ENCODE results near the gene THADA.

The THADA gene

GRCh38 chr2:43246641-43247040, 349.2 kb downstream of the THADA start (continued):
- no peak for TF ChIP-seq ZNF645 (tag by site-specific recombination; IDR thresholded peaks at IDR 0.05)

GRCh38 chr2:43241558-43241957, 354.3 kb downstream of the THADA start:
- H3K4me3 ChIP-seq (ENCODE audit: low read depth, low read length), result no peak overlapping the region
- no peak for TF ChIP-seq ZFHX2 (tag by site-specific recombination; conservative IDR thresholded peaks at IDR 0.05)
- TF ChIP-seq ZNF391 (tag by site-specific recombination; IDR thresholded peaks at IDR 0.05; ENCODE audit: borderline replicate concordance, low read depth), result no peak
- TF ChIP-seq ZNF48 (tag by site-specific recombination; IDR thresholded peaks at IDR 0.05), result no peak
- no peak for TF ChIP-seq MYNN (tag by site-specific recombination; IDR thresholded peaks at IDR 0.05; ENCODE audit: borderline replicate concordance)
- no peak for TF ChIP-seq ZNF645 (tag by site-specific recombination; IDR thresholded peaks at IDR 0.05)
- no peak for TF ChIP-seq OVOL3 (tag by site-specific recombination; IDR thresholded peaks at IDR 0.05)
- no peak for TF ChIP-seq ZBTB48 (tag by site-specific recombination; IDR thresholded peaks at IDR 0.05)
- TF ChIP-seq ZNF16 (tag by site-specific recombination; IDR thresholded peaks at IDR 0.05; ENCODE audit: low read depth), result no peak
- POLR2A ChIA-PET, result no interaction called here
- no peak overlapping the region for H3K27ac ChIP-seq (ENCODE audit: extremely low read depth, low read depth, low read length)
- H3K36me3 ChIP-seq (ENCODE audit: control insufficient read depth in 2 of 2, insufficient read depth in 1 of 2, low read length in 2 of 2), result no peaks in the 10 kb centered on the region
- no peaks in the 10 kb centered on the region for H3K9me3 ChIP-seq (ENCODE audit: control insufficient read depth, insufficient read depth, low read depth, low read length)
- no peaks in the 10 kb centered on the region for H3K4me1 ChIP-seq (ENCODE audit: control insufficient read depth, insufficient read depth, low read length)
- CTCF ChIA-PET, result interaction anchor here (0.7 to 2.0 kb wide), 3 partner anchors 12 to 314 kb away, joined by 3 to 8 read pairs (median 4); no protein-coding TSS in a partner anchor

- Histone ChIP-seq H3K4me3 (ENCODE audit: low read depth, low read length) (no peak overlapping the region), H3K27ac (ENCODE audit: extremely low read depth, low read depth, low read length) (no peak overlapping the region), H3K4me1 (ENCODE audit: control insufficient read depth, insufficient read depth, low read length) (no peaks in the 10 kb centered on the region), H3K9me3 (ENCODE audit: control insufficient read depth, insufficient read depth, low read depth, low read length) (no peaks in the 10 kb centered on the region), H3K36me3 (ENCODE audit: control insufficient read depth in 2 of 2, insufficient read depth in 1 of 2, low read length in 2 of 2) (no peaks in the 10 kb centered on the region)
- ChIA-PET CTCF (interaction anchor here (0.6 to 2.0 kb wide), 6 partner anchors 12 to 307 kb away, joined by 3 to 8 read pairs (median 4); no protein-coding TSS in a partner anchor), POLR2A (no interaction called here)
- TF ChIP-seq ZBTB10 (tag by site-specific recombination; IDR thresholded peaks at IDR 0.05), result no peak
- no peak for TF ChIP-seq PATZ1 (tag by site-specific recombination; IDR thresholded peaks at IDR 0.05)
- TF ChIP-seq ZNF324 (tag by site-specific recombination; IDR thresholded peaks at IDR 0.05), result no peak
- TF ChIP-seq ZBTB17 (tag by site-specific recombination; IDR thresholded peaks at IDR 0.05), result no peak
- TF ChIP-seq PRDM4 (tag by site-specific recombination; IDR thresholded peaks at IDR 0.05), result no peak
- no peak for TF ChIP-seq EGR2 (tag by site-specific recombination; IDR thresholded peaks at IDR 0.05; ENCODE audit: low read depth)
- no peak for TF ChIP-seq CTCF (tag by site-specific recombination; IDR thresholded peaks at IDR 0.05)
- TF ChIP-seq KLF17 (tag by site-specific recombination; IDR thresholded peaks at IDR 0.05), result no peak
- no peak for TF ChIP-seq ZFP3 (tag by site-specific recombination; IDR thresholded peaks at IDR 0.05; ENCODE audit: low read depth)
- TF ChIP-seq ZSCAN5A (tag by site-specific recombination; IDR thresholded peaks at IDR 0.05), result no peak
- TF ChIP-seq ZNF37A (tag by site-specific recombination; IDR thresholded peaks at IDR 0.05), result no peak
Observed at GRCh38 chr2:43240766-43241150, 355.1 kb downstream of the THADA start.

Measured in HEK293 (cell line).